Gastrocnemius medialis (tissue), 4 donors: ENCODE data around the gene APBA2.

ENCODE experiments used
- CTCF ChIP-seq, 5 experiments: fragments of 450-650 bp in 3 of 5; fragments of 200-600 bp in 2 of 5; sonication (generic) in 2 of 5; IDR thresholded peaks in 4 of 5; conservative IDR thresholded peaks in 1 of 5; 1 replicate in 4 of 5; 2 replicates in 1 of 5; pipeline ENCODE4 v1.5.1; 2016 to 2019; ENCODE audit warnings: antibody characterized with exemption in 5 of 5, mild to moderate bottlenecking in 3 of 5, moderate library complexity in 3 of 5
- POLR2A ChIP-seq, 2 donors: fragments of 450-650 bp; IDR thresholded peaks; one replicate each; pipeline ENCODE4 v1.6.1; 2017; ENCODE audit warnings: antibody characterized with exemption in 2 of 2, mild to moderate bottlenecking in 2 of 2, moderate library complexity in 2 of 2

DNA sequence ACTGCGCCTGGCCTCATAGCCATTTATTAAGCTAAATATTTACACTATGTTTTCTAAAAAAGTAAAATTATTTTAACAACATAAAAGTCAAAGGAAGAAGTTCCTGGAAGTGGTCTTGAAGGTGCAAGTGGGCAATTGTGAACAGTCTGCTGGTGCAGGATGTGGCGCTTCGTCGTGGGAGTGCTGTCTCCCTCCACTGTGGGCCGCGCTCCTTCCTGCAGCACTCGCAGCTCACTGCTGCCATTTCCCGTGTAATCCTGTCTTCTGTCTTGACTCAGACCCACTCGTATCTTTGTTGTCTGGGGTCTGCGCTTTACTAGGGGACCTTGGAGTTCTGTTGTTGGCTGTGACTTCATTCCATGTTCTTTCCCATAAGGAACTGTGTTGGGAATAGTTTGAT lies 56.3 kb downstream of the APBA2 start:
- TF ChIP-seq POLR2A (IDR thresholded peaks at IDR 0.05): no peak
- TF ChIP-seq CTCF (IDR thresholded peaks at IDR 0.05 in 4 of 5, conservative IDR thresholded peaks at IDR 0.05 in 1 of 5): no peak
